HG03469 (cell line): Measurements from ENCODE around the gene NRG2.

ENCODE experiments used
- ATAC-seq: cut with Tn5 transposase; IDR thresholded peaks from one replicate; pipeline ENCODE4 v1.9.1; 2021; ENCODE audit warnings: mild to moderate bottlenecking, moderate library complexity, moderate number of reproducible peaks; ENCODE audit not compliant: unreplicated experiment

Gene NRG2

GRCh38 chr5:139885172-139885856 lies 157.8 kb downstream of the NRG2 start:
- ATAC-seq: no peak

GRCh38 chr5:139884734-139885133 lies 158.4 kb downstream of the NRG2 start:
- ATAC-seq: no peak

GRCh38 chr5:139884144-139884543 lies 159.0 kb downstream of the NRG2 start:
- no peak for ATAC-seq

- no peak for ATAC-seq
These were observed 160.0 kb downstream of the NRG2 start for GRCh38 chr5:139882961-139883539.

GRCh38 chr5:139882316-139882715 lies 160.8 kb downstream of the NRG2 start:
- ATAC-seq: no peak

GRCh38 chr5:139881143-139881733 lies 161.9 kb downstream of the NRG2 start:
- ATAC-seq: no peak

GRCh38 chr5:139880416-139881142 lies 162.5 kb downstream of the NRG2 start:
- ATAC-seq: no peak

GRCh38 chr5:139878093-139878492 lies 165.0 kb downstream of the NRG2 start:
- ATAC-seq: no peak

- ATAC-seq: no peak
These were observed 165.9 kb downstream of the NRG2 start for GRCh38 chr5:139877129-139877597.

GRCh38 chr5:139875957-139876356 lies 167.1 kb downstream of the NRG2 start:
- ATAC-seq: no peak

GRCh38 chr5:139872851-139873794 lies 170.0 kb downstream of the NRG2 start:
- ATAC-seq: no peak

- ATAC-seq: no peak
These were observed 170.9 kb downstream of the NRG2 start for GRCh38 chr5:139872052-139872766.

- ATAC-seq: no peak
These were observed 171.5 kb downstream of the NRG2 start for GRCh38 chr5:139871614-139872013.

GRCh38 chr5:139870677-139871076 lies 172.4 kb downstream of the NRG2 start:
- no peak for ATAC-seq

- no peak for ATAC-seq
These were observed 173.9 kb downstream of the NRG2 start for GRCh38 chr5:139869042-139869790.

- ATAC-seq: no peak
These were observed 175.5 kb downstream of the NRG2 start for GRCh38 chr5:139867581-139867980.

- ATAC-seq: no peak
These were observed 176.0 kb downstream of the NRG2 start for GRCh38 chr5:139867109-139867508.

GRCh38 chr5:139864716-139865483 lies 178.2 kb downstream of the NRG2 start:
- ATAC-seq: no peak
